HG03025 (cell line): ENCODE data around the gene TTC14.
"Not testable (repeated sequence)": the region's sequence is repeated elsewhere in the genome, so short reads cannot be mapped to it uniquely, and the experiment has no call there.

Source experiments
- ATAC-seq: cut with Tn5 transposase; IDR thresholded peaks from one replicate; pipeline ENCODE4 v1.9.1; 2021; ENCODE audit warnings: mild to moderate bottlenecking, moderate library complexity; ENCODE audit not compliant: unreplicated experiment, low FRiP score

Gene TTC14

DNA sequence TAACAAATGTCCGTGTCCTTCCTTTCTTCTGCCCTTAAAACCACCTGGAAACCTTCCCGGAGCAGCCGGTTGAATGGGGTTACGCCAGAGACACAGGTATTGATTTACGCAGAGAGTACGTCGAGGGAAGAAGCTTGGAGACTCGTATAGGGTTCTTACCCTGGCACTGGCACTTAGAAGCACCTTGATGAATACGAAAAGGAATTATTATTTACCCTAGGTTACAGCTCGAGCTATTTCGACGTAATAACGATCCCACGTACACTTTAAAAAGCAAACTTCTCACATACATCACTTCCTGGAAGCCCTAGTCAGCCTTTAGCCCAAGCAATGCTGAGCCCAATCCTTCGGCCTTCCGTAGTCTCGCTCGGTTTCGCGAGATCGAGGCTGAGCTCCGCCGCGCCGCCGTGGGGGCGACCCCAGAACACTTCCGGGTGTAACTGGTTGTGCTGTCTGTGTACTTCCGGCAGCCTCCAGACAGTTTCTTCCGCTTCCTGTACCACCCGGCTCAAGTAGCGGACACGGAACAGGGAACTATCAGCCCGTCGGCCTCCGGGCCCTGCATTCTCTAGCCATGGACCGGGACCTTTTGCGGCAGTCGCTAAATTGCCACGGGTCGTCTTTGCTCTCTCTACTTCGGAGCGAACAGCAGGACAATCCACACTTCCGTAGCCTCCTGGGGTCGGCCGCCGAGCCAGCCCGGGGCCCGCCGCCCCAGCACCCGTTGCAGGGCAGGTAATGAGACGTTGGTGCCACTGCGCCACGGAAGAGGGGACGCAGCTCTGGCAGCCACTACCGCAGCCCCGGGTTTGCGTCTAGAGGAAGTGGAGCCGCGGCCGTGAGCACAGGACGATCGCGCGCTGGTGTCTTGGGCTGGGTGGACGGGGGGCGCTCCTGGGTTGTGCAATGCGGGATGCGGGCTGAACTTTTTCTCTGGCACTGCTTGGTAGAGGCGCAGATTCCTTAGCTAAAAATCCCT is at the start of gene TTC14:
TTC14 (plus strand) TSS at position 476 of the 979 bp plus-strand sequence; CDS start at position 575, 99 bp downstream.
- ATAC-seq: peak; percentile 99

DNA sequence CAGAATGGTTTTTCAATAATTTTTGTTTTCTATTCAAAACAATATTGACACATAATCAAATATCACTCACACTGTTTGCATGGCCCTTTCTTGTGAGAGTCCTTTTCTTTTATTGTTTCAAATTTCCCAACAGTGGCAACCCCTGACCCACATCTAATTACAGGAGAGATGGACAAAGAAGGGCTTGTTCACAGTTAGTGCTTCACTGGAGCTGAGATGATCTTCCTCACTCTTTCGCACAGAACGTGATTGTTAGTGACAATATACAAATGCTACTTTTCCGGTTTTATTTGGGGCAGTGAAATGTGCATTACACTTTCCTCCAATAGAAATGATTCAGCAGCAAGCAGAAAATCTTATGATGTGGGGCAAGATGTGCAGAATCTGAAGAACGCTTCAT is 38.6 kb upstream of the TTC14 start:
- no peak for ATAC-seq

DNA sequence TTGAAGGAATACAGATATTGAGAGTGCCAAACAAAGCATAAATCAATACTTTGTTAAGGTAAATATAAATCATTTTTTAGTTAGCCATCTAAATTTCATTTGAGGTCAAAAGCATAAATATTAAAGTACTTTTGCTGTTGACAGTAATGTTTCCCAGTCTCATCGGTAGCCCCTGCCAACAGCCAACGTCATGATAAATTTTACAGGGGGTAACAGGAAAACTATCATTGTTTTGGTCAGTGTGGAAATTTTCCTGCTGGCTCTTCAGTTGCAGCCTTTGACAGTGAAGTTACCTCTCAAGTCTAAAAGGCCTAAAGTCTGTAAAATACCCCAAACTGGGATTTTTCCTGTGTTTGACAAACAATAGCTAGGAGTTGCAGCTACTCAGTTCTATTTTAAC is 37.3 kb upstream of the TTC14 start:
- ATAC-seq: no peak

DNA sequence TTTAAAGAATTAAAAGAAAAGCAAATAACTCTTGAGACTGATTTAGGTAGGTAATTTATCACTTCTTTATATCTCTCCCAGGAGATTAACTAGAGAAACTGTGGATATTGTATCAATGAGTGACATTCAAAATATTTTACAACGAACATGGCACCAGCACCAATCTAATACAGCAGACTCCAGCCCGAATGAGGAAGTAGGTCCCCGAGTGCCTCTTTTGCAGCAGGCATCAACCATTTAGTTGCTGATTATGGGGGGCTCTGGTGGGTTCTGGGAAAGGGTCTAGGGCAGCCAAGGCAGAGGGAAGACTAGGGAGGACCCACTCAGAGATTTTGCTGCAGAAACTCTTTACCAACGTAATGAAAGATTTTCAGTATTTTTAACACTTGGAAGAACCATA is 31.7 kb upstream of the TTC14 start:
- no peak for ATAC-seq

GRCh38 chr3:180571831-180572598 is 29.9 kb upstream of the TTC14 start:
- ATAC-seq: peak; percentile 79

DNA sequence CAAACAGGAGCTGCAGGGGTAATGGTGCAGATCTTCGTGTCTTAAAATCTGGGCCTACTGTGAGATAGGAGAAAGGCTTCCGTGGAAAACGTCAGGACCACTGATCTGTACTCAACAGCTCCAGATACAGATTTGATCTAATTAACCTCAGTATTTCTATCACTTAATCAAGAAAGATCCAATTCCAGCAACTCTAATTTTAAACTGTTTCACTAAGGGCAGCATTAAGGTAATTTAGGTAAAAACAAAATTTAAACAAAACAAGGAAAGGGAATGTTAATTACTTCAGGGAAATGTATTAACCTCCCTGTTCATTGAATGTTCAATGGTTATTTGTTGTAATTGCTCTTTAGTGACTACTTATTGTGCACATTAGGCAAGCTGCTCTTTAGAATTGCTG is 26.4 kb upstream of the TTC14 start:
- ATAC-seq: no peak

- no peak for ATAC-seq
These were observed 21.0 kb upstream of the TTC14 start for GRCh38 chr3:180580934-180581333.

DNA sequence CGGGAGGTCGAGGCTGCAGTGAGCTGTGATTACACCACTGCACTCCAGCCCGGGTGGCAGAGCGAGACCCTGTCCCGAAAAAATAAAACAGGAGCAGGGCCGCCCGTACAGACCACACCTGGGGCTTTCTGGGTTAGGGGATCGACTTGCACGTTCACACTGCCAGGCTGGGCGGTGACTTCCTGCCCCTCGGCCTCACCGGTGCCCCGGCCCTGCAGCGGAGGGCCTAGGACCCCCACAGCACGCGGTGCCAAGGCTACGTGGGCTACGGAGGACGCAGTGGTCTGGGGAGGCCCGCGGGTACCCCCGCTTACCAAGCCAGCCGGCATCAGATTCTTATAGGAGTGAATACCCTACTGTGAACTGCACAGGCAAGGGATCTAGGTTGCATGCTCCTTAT is 11.6 kb upstream of the TTC14 start:
- ATAC-seq: no peak

DNA sequence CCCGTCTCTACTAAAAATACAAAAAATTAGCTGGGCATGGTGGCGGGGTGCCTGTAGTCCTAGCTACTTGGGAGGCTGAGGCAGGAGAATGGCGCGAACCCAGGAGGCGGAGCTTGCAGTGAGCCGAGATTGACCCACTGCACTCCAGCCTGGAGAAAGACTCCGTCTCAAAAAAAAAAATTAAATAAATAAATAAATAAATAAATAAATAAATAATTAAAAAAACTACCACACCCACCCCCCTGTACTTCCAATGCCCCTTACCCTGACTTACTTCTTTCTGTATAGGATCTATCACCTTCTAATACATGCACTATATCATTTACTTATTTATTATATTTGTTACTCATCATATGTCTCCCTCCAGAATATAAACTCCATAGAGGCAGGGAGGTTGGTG is 8.3 kb upstream of the TTC14 start:
- not testable (repeated sequence) for ATAC-seq

DNA sequence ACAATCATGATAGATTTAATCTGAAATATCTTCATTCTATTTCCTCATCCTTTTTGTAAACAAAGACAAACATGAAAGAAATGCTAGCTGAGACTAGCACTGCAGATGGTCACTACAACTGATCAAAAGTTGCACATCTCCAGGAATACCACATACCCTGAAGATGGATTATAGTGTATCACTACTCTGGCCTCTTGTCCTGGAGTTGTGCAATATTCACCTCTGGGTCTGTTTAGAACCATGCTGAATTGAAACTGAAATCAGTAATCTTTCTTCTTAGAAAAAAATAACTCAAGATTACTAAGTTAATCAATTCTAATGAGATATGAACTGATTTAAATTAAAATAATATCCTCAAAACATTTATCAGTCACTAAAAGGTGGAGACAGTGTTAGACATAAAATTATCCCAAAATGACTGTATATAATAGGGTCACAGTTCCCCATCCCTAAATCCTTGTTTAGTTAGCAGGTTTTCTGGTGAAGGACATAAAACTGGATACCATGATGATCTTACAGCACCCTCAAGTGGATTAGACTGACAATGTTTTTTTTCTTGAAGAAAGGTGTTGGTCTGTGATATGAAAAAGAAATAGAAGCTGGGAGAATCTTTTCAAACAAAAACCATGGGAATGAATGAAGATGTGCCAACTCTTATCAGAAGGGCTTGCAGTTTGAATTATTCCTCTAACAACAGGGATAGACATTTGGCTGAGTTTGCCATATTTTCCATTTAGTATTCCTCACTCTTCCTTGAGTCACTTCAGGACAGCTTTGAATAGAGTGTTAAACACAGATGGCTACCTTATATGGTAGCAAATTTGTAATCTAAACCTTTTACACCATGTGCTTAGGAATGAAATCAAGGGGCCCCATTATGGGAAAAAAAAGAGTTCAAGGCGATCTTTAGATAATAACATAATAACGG is 7.1 kb upstream of the TTC14 start:
- ATAC-seq: peak; percentile 57

DNA sequence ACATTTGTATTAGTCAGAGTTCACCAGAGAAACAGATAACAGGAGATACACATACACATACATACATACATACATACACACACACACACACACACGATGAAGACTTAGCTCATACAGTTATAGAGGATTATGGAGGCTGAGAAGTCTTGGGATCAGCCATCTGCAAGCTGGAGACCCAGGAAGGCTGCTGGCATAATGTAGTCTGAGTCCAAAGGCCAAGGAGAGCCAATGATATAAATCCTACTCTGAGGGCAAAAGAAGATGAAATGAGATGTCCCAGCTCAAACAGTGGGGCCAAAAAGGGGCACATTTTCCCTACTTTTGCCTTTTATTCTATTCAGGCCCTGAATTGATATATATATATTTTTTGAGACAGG is 6.4 kb upstream of the TTC14 start:
- ATAC-seq: no peak

- no peak for ATAC-seq
These were observed 1.5 kb upstream of the TTC14 start for GRCh38 chr3:180600473-180600872.

GRCh38 chr3:180611006-180611405 is 9.0 kb downstream of the TTC14 start:
- ATAC-seq: no peak

DNA sequence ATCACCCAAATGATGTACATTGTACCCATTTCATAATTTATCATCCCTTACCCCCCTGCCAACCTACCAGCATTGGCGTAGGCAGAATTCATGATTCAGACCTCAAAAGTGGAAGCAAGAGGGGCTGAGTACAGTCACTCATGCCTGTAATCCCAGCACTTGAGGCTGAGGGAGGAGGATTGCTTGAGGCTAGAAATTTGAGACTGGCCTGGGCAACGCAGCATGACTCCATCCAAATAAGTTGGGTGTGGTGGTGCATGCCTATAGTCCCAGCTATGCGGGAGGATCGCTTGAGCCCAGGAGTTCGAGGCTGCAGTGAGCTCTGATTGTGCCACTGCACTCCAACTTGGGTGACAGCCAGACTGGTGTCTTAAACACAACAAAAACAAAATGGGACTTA is 10.4 kb downstream of the TTC14 start:
- ATAC-seq: no peak

- no peak for ATAC-seq
These were observed 14.0 kb downstream of the TTC14 start for GRCh38 chr3:180615954-180616353.

- no peak for ATAC-seq
These were observed 15.1 kb downstream of the TTC14 start for GRCh38 chr3:180617049-180617448.

GRCh38 chr3:180618563-180618962 is 16.6 kb downstream of the TTC14 start:
- ATAC-seq: not testable (repeated sequence)

- ATAC-seq: no peak
These were observed 17.8 kb downstream of the TTC14 start for GRCh38 chr3:180619723-180620122.

- ATAC-seq: no peak
These were observed 22.8 kb downstream of the TTC14 start for GRCh38 chr3:180624714-180625113.

GRCh38 chr3:180626844-180627243 is 24.9 kb downstream of the TTC14 start:
- ATAC-seq: peak; percentile 97
